OCI-LY1 (cell line): ENCODE data around the gene RAD51B.

ENCODE experiments used
- H2AFZ ChIP-seq: fragments of 200-600 bp; sonication (generic), shearing (Covaris generic); 2 replicates; pipeline ENCODE4 v1.6.0; 2014; ENCODE audit warnings: antibody characterized with exemption, mild to moderate bottlenecking, low read length
- H3F3A ChIP-seq: fragments of 200-600 bp; sonication (generic), shearing (Covaris generic); 2 replicates; pipeline ENCODE4 v1.6.0; 2014; ENCODE audit warnings: mild to moderate bottlenecking, antibody characterized with exemption, low read length, moderate library complexity; ENCODE audit not compliant: insufficient read depth
- H3K27ac ChIP-seq: fragments of 200-600 bp; sonication (generic); 2 replicates; pipeline ENCODE4 v1.5.1; 2014; ENCODE audit warnings: low read length, mixed run types, mild to moderate bottlenecking, low read depth; ENCODE audit not compliant: poor library complexity, severe bottlenecking
- H3K27me3 ChIP-seq: fragments of 200-600 bp; sonication (generic); 2 replicates; pipeline ENCODE4 v1.6.0; 2014; ENCODE audit warnings: antibody characterized with exemption, mild to moderate bottlenecking, low read length, moderate library complexity; ENCODE audit not compliant: insufficient read depth
- H3K36me3 ChIP-seq: fragments of 200-600 bp; sonication (generic); 2 replicates; pipeline ENCODE4 v1.6.1; 2014; ENCODE audit warnings: mild to moderate bottlenecking, antibody characterized with exemption, low read length, moderate library complexity, mixed read lengths; ENCODE audit not compliant: insufficient read depth
- H3K4me1 ChIP-seq: fragments of 200-600 bp; sonication (generic); 2 replicates; pipeline ENCODE4 v1.5.1; 2014; ENCODE audit warnings: mild to moderate bottlenecking, low read length, moderate library complexity; ENCODE audit not compliant: insufficient read depth, severe bottlenecking
- H3K4me2 ChIP-seq: fragments of 200-600 bp; sonication (generic), shearing (Covaris generic); 2 replicates; pipeline ENCODE4 v1.6.1; 2014; ENCODE audit warnings: low read length
- H3K4me3 ChIP-seq: fragments of 200-600 bp; sonication (generic); 2 replicates; pipeline ENCODE4 v1.5.1; 2014; ENCODE audit warnings: low read length, low read depth, mild to moderate bottlenecking, mixed read lengths; ENCODE audit not compliant: poor library complexity, severe bottlenecking
- H3K79me2 ChIP-seq: fragments of 200-600 bp; shearing (Covaris generic); 2 replicates; pipeline ENCODE4 v1.6.1; 2016; ENCODE audit warnings: mixed run types, low read length, mixed read lengths; ENCODE audit not compliant: insufficient read depth
- H3K9ac ChIP-seq: fragments of 200-600 bp; sonication (generic), shearing (Covaris generic); 2 replicates; pipeline ENCODE4 v1.6.1; 2014; ENCODE audit warnings: mild to moderate bottlenecking, low read length, mixed read lengths
- H3K9me2 ChIP-seq: fragments of 200-600 bp; sonication (generic), shearing (Covaris generic); 2 replicates; pipeline ENCODE4 v1.6.1; 2014; ENCODE audit warnings: low read depth, mild to moderate bottlenecking, low read length, mixed read lengths
- H3K9me3 ChIP-seq: fragments of 200-600 bp; shearing (Covaris generic); 2 replicates; pipeline ENCODE4 v1.6.1; 2014; ENCODE audit warnings: low read length, mixed read lengths
- H4K20me1 ChIP-seq: fragments of 200-600 bp; sonication (generic), shearing (Covaris generic); 2 replicates; pipeline ENCODE4 v1.6.0; 2016; ENCODE audit warnings: mild to moderate bottlenecking, low read length; ENCODE audit not compliant: insufficient read depth
- EZH2 ChIP-seq: fragments of 200-600 bp; sonication (generic), shearing (Covaris generic); IDR thresholded peaks from 2 replicates; pipeline ENCODE4 v1.8.0; 2017; ENCODE audit warnings: borderline replicate concordance, mixed run types, mild to moderate bottlenecking, antibody characterized with exemption, low read length, moderate library complexity, mixed read lengths
- TF ChIP-seq, protein P1 (sequence below): fragments of 200-600 bp; sonication (generic), shearing (Covaris generic); IDR thresholded peaks from 2 replicates; pipeline ENCODE4 v1.5.1; 2017; ENCODE audit warnings: mild to moderate bottlenecking, antibody characterized with exemption, low read length, moderate library complexity, mixed read lengths

The RAD51B gene

DNA sequence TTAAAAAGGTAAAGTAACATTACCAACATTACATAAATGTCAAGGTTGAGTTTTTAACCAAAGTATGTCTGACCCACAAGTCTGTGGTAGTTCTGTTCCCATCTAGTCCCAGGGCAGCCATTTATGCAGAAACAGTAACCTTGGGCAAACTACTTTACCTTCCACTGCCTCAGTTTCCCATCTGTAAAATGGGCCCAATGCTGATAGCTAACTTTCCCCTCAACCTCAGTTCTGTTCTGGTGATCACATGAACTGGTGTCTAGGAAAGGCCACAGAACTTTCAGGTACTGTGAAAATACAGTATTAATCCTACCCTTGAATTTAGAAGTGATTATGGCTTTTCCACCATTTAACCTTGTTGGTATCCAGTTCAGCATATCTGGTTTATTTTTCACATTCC lies 859.7 kb downstream of the RAD51B start:
- Histone ChIP-seq H2AFZ (no peak overlapping the region), H3K79me2 (no peaks in the 10 kb centered on the region), H3K9me2 (no peaks in the 10 kb centered on the region), H4K20me1 (no peaks in the 10 kb centered on the region), H3K4me3 (no peak overlapping the region), H3K4me2 (no peak overlapping the region), H3K27ac (no peak overlapping the region), H3K9ac (no peak overlapping the region), H3K27me3 (no peaks in the 10 kb centered on the region), H3F3A (no peaks in the 10 kb centered on the region), H3K4me1 (peaks cover 50% of the 10 kb centered on the region), H3K9me3 (no peaks in the 10 kb centered on the region), H3K36me3 (no peaks in the 10 kb centered on the region)
- TF ChIP-seq, protein P1, sequence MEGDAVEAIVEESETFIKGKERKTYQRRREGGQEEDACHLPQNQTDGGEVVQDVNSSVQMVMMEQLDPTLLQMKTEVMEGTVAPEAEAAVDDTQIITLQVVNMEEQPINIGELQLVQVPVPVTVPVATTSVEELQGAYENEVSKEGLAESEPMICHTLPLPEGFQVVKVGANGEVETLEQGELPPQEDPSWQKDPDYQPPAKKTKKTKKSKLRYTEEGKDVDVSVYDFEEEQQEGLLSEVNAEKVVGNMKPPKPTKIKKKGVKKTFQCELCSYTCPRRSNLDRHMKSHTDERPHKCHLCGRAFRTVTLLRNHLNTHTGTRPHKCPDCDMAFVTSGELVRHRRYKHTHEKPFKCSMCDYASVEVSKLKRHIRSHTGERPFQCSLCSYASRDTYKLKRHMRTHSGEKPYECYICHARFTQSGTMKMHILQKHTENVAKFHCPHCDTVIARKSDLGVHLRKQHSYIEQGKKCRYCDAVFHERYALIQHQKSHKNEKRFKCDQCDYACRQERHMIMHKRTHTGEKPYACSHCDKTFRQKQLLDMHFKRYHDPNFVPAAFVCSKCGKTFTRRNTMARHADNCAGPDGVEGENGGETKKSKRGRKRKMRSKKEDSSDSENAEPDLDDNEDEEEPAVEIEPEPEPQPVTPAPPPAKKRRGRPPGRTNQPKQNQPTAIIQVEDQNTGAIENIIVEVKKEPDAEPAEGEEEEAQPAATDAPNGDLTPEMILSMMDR = no peak
- TF ChIP-seq EZH2 = no peak

DNA sequence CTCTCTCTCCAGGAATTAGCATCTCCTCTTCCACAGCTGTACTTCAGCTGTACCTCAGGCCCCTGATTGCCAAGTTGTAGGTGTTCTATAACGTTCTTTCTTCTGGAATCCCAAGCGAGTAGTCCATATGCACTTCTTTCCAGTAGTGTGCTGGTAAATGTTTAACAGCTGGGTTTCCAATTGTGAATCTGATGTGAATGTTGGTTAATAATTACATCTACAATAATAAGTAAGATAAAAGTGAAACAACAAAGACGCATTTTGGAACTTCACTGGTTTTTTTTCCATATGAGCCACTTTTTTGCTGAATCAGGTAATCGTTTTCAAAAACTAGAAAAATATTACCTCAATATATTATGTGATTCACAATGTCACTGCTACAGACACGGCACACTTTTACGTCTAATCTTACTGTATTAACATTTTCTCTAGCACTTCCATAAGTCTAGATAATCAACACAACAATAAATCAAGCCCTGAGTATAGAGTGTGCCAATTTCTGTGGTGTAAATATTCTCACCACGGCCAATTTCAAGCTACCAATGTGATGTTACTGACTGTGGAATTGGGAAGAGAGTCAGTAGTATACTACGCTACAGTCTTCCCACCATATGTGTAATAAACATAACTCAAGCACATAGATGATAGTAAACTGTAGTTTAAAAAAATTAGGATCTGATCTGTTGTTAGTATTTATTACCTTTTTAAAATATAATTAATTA lies 860.3 kb downstream of the RAD51B start:
- no peak overlapping the region for H3K4me3 ChIP-seq
- H3K27me3 ChIP-seq = no peaks in the 10 kb centered on the region
- no peak overlapping the region for H3K4me2 ChIP-seq
- H3K27ac ChIP-seq = no peak overlapping the region
- TF ChIP-seq EZH2 = no peak
- TF ChIP-seq, protein P1 = no peak
- H3K9ac ChIP-seq = no peak overlapping the region
- H3K9me3 ChIP-seq = no peaks in the 10 kb centered on the region
- H3K4me1 ChIP-seq = peaks cover 56% of the 10 kb centered on the region
- no peaks in the 10 kb centered on the region for H3F3A ChIP-seq
- no peaks in the 10 kb centered on the region for H4K20me1 ChIP-seq
- H3K36me3 ChIP-seq = no peaks in the 10 kb centered on the region
- H3K9me2 ChIP-seq = no peaks in the 10 kb centered on the region
- H2AFZ ChIP-seq = no peak overlapping the region
- H3K79me2 ChIP-seq = no peaks in the 10 kb centered on the region

DNA sequence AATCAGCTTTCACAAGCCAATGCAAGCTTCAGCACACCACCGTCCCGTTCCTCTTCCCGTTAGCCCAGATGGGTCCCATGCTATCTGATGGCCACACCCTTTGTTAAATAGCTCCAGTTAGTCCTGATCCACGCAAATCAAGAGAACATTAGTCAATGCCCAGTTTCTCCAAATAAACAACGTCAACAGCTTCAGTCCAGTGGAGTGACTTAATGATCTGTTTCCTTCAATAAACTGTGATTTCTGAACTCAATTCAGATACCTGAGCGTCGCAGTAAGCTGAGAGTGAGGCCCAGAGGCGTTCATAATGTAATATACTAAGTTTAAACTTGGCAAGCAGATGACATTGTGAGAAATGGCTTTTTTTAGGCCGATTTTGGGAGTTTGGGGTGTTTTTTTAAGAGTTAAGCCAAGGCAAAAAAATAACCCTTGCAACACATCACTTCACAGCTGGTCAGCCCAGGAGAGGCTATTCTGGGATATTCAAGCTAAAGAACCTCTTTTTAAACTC lies 861.0 kb downstream of the RAD51B start:
- Histone ChIP-seq H3K4me2 (no peak overlapping the region), H4K20me1 (no peaks in the 10 kb centered on the region), H3K9ac (no peak overlapping the region), H3K79me2 (no peaks in the 10 kb centered on the region), H3K9me2 (no peaks in the 10 kb centered on the region), H3K27me3 (no peaks in the 10 kb centered on the region), H2AFZ (no peak overlapping the region), H3K9me3 (no peaks in the 10 kb centered on the region), H3K4me3 (no peak overlapping the region), H3F3A (no peaks in the 10 kb centered on the region), H3K36me3 (no peaks in the 10 kb centered on the region), H3K27ac (no peak overlapping the region), H3K4me1 (peaks cover 63% of the 10 kb centered on the region)
- TF ChIP-seq, protein P1 = no peak
- no peak for TF ChIP-seq EZH2
